GM12873 (cell line): Measurements from ENCODE around the gene NCR2.

Source experiments
- CTCF ChIP-seq: IDR thresholded peaks from 2 replicates; pipeline ENCODE4 v1.5.1; 2012; ENCODE audit warnings: low read depth, mild to moderate bottlenecking, moderate library complexity, low read length, control low read depth; ENCODE audit not compliant: insufficient read depth; ENCODE audit errors: missing control alignments

NCR2 gene

GRCh38 chr6:41366150-41366549 lies 30.7 kb downstream of the NCR2 start:
- no peak for TF ChIP-seq CTCF

- no peak for TF ChIP-seq CTCF
These were observed 31.7 kb downstream of the NCR2 start for GRCh38 chr6:41367061-41367460.

DNA sequence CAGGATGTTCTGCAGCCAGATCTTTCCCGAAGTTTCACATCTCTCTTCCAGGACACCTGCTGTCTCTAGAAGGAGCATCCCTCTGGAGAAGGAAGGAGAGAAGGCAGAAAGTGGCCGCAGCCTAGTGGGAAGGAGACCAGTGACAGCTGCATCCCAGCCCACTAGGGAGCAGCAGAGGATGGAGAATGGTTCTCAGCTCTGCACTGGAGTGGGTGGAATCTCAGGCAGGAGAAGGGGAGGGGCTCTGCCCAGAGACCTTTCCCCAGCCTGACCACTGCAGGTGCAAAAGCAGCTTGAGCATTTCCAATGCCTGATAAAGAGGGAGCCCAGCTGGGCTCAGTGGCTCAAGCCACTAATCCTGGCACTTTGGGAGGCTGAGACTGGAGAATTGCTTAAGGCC lies 32.3 kb downstream of the NCR2 start:
- TF ChIP-seq CTCF: peak; percentile 62

- TF ChIP-seq CTCF: no peak
These were observed 35.2 kb downstream of the NCR2 start for GRCh38 chr6:41370488-41371111.

GRCh38 chr6:41371461-41371991 lies 36.1 kb downstream of the NCR2 start:
- TF ChIP-seq CTCF: no peak

GRCh38 chr6:41371992-41372831 lies 36.8 kb downstream of the NCR2 start:
- no peak for TF ChIP-seq CTCF

DNA sequence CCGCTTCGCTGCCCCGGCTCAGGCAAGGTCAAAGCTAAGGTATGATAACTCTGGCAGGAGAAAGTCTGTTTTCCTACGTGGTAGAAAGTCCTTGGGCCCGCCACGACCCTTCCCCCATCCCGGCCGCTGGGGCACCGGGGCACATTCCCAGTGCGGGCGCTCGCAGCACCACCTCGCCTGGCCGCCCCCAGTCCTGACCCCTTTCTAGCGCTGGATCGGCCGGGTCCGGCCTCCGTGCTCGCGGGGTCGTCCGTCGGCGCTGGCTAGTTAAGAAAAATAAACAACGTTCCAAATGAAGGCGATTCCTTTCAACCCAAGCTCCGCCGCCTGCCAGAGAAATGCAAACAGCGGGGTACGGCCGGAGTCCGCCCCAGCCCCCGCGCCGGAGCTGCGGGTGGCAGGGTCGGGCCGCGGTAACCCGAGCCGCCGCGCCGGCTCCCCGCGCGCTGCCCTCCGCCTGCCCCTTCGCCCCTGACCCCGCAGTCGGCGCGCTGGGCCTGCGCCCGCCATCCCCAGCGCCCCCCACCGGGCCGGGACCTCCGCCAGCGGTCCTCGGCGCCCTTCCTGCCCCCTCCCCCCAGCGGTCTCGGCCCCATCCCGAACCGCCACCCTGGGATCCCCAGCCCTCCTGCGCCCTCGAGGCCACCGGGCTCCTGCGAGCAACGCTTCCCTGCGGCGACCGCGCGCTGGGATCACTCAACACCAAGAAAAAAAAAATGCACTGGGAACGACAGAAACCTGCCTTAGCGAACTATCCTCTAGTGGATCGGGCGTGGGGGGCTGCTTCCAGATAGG lies 37.6 kb downstream of the NCR2 start:
- TF ChIP-seq CTCF: no peak
